Muscle layer of duodenum (tissue), 2 donors: Measurements from ENCODE around the gene CISH.

Source experiments
- H3K27ac ChIP-seq: one replicate; pipeline ENCODE4 v1.7.0; 2013; ENCODE audit warnings: mild to moderate bottlenecking, low read length
- H3K27me3 ChIP-seq: one replicate; pipeline ENCODE4 v1.7.0; 2013; ENCODE audit warnings: low read depth, mild to moderate bottlenecking, control low read depth, low read length
- H3K36me3 ChIP-seq, 2 donors: one replicate each; pipeline ENCODE4 v1.7.0; 2013; ENCODE audit warnings: low read length in 2 of 2, control low read depth in 1 of 2, mild to moderate bottlenecking in 1 of 2; ENCODE audit not compliant: insufficient read depth in 2 of 2, control insufficient read depth in 1 of 2
- H3K4me1 ChIP-seq, 2 donors: one replicate each; pipeline ENCODE4 v1.7.0; 2013; ENCODE audit warnings: low read length in 2 of 2, mild to moderate bottlenecking in 2 of 2, control low read depth in 1 of 2, moderate library complexity in 1 of 2; ENCODE audit not compliant: insufficient read depth in 2 of 2, control insufficient read depth in 1 of 2
- H3K4me3 ChIP-seq, 2 donors: one replicate each; pipeline ENCODE4 v1.7.0; 2013; ENCODE audit warnings: low read length in 2 of 2, low read depth in 1 of 2, mild to moderate bottlenecking in 1 of 2
- H3K9me3 ChIP-seq, 2 donors: one replicate each; pipeline ENCODE4 v1.7.0; 2013; ENCODE audit warnings: low read length in 2 of 2, control low read depth in 1 of 2, mild to moderate bottlenecking in 1 of 2; ENCODE audit not compliant: control insufficient read depth in 1 of 2
- donor health status: healthy.

Gene CISH, protein sequence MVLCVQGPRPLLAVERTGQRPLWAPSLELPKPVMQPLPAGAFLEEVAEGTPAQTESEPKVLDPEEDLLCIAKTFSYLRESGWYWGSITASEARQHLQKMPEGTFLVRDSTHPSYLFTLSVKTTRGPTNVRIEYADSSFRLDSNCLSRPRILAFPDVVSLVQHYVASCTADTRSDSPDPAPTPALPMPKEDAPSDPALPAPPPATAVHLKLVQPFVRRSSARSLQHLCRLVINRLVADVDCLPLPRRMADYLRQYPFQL

DNA sequence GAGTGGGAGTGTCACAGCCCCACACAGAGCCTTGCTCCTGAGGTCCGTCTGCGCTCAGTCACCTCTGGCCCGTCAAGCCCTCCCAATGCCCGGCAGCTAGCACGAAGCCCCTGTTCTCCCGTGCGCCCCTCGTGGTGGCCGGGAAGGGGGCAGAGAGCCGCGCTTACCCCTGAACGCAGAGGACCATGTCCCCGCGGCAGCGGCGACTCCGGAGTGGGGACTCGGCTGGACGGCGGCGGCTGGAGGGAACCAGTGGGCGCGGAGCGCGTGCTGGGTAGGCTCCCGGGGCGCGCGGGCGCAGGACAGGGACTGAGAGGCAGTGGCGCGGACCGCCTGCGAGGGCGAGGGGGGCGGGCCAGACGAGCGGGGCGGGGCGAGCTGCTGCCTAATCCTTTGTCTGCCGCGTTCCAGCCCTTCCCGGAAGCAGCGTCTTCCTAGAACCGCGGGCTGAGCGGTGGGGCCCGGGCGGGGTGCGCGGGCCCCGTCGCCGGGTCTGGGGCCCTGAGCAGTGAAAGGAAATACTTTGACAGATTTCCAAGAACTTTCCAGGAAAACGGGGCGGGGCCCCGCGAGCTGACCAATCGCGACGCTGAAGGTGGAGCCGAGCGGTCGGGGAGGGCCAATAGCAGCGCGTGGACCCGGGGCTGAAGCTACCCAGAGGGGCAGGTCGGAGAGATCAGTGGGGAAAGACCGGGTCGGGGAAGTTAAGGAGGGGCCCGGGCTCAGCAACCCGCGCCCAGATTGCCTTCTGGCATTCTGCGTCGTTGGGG is at the start of gene CISH:
CISH (minus strand) TSS at position 311 of the 770 bp plus-strand sequence; CDS start at position 187, 124 bp downstream.
- no peaks in the 10 kb centered on the region for H3K27me3 ChIP-seq
- peaks cover 18 to 40% of the 10 kb centered on the region in 2 donors for H3K4me1 ChIP-seq
- H3K36me3 ChIP-seq = peaks cover 15 to 17% of the 10 kb centered on the region in 2 donors
- no peaks in the 10 kb centered on the region for H3K9me3 ChIP-seq
- H3K4me3 ChIP-seq = peak within 1 kb of the TSS; percentile 77 to 83
- H3K27ac ChIP-seq = peak within 1 kb of the TSS; percentile 61

DNA sequence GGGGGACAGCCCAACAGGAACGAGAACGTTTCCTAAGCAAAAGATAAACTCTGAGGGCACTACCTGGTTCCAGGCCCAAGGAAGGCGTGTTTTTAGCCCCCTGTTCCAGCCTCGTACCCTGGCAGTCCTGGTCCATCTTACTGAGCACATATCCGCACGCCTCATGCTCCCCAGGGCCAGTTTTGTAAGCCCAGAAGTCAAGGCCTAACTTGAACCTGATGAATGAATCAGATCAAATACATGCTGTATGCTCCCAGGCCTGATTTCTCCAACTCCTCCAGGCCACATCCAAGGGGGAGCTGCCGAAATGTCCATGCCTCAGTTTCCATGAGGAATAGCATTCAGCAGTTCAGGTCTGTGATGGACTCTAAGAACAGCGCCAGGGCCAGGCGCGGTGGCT is 48.8 kb upstream of the CISH start:
- Histone ChIP-seq H3K9me3 (no peaks in the 10 kb centered on the region), H3K27me3 (no peaks in the 10 kb centered on the region), H3K4me1 (no peaks in the 10 kb centered on the region), H3K27ac (no peak overlapping the region), H3K4me3 (no peak overlapping the region), H3K36me3 (no peaks in the 10 kb centered on the region)

DNA sequence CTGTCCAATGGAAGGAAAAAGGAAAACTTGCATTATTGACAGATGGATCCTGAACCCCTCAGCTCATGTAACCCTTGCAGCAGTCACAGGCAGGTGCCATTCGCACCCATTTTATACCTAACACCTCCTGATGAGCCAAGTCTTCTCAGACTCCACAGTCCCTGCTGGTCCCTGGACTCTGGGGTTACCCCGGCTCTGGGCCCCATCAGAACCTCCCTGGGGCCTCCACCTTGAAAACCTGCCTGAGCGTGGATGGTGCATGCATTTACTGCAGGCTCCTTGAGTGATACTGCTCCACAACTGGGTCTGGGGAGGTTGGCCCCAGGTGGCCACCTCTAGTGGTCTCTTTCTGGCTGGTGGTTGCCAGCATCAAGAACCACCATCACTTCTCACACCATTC is 47.3 kb upstream of the CISH start:
- H3K4me3 ChIP-seq = no peak overlapping the region
- H3K27me3 ChIP-seq = no peaks in the 10 kb centered on the region
- H3K27ac ChIP-seq = no peak overlapping the region
- no peaks in the 10 kb centered on the region for H3K9me3 ChIP-seq
- H3K36me3 ChIP-seq = no peaks in the 10 kb centered on the region
- no peaks in the 10 kb centered on the region for H3K4me1 ChIP-seq

DNA sequence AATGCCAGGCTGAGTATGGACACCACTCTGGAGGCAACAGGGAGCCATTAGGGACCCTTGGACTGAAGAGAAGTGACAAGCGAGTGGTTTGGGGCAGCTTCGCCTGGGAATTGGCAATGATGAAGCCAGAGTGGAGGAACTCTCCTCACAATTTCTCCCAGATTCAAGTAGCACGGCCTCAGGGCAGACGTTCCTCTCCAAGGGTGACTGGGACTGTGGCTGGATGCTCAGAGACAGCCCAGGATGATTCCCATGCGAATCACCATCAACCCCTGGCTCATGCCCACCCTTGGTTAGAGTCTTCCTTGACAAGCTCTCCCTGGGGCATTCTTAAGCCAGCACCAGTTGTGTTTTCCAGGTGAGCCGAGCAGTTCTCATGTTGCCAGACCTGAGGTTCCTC is 46.8 kb upstream of the CISH start:
- no peak overlapping the region for H3K4me3 ChIP-seq
- H3K27ac ChIP-seq = no peak overlapping the region
- no peaks in the 10 kb centered on the region for H3K27me3 ChIP-seq
- no peaks in the 10 kb centered on the region for H3K4me1 ChIP-seq
- no peaks in the 10 kb centered on the region for H3K9me3 ChIP-seq
- H3K36me3 ChIP-seq = no peaks in the 10 kb centered on the region

DNA sequence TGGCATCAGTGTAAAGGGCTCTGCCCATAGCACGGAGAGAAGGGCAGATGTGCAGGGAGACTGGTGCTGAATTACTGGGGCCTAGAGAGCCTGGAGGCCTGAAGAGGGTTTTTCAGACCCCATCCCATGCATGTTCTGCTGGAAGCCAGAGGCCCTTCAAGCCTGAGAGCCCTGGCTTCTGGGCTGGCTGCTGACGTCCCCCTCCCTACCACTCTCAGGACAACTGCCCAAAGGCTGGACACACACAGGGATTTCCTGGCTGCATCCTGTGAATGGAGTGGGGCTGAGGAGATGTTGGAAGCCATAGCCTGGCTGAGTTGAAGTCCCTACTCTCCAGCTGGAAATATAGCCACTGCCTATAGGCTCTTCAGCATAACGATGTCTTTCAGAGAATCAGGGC is 46.2 kb upstream of the CISH start:
- no peak overlapping the region for H3K4me3 ChIP-seq
- H3K9me3 ChIP-seq = no peaks in the 10 kb centered on the region
- H3K27me3 ChIP-seq = no peaks in the 10 kb centered on the region
- no peaks in the 10 kb centered on the region for H3K4me1 ChIP-seq
- no peak overlapping the region for H3K27ac ChIP-seq
- no peaks in the 10 kb centered on the region for H3K36me3 ChIP-seq

DNA sequence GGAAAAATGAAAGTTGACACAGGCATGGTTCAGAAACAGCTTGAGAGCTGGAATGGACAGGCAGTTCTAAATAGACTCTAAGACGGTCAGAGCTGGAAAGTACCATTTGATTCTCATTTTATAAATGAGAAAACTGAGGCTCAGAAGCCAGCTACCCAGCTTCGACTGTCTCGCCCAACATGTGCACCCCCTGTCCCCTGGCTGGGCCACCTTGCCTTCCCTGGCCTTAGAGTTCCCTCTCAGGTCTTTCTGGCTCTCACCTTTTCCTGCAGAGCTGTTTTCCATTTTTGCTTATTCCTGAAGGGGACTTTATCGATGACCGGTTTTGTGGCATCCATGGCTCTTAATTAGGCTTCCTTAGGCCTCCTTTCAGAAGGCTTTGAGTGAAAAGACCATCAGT is 45.8 kb upstream of the CISH start:
- Histone ChIP-seq H3K4me1 (no peaks in the 10 kb centered on the region), H3K27ac (no peak overlapping the region), H3K27me3 (no peaks in the 10 kb centered on the region), H3K36me3 (no peaks in the 10 kb centered on the region), H3K9me3 (no peaks in the 10 kb centered on the region), H3K4me3 (no peak overlapping the region)

DNA sequence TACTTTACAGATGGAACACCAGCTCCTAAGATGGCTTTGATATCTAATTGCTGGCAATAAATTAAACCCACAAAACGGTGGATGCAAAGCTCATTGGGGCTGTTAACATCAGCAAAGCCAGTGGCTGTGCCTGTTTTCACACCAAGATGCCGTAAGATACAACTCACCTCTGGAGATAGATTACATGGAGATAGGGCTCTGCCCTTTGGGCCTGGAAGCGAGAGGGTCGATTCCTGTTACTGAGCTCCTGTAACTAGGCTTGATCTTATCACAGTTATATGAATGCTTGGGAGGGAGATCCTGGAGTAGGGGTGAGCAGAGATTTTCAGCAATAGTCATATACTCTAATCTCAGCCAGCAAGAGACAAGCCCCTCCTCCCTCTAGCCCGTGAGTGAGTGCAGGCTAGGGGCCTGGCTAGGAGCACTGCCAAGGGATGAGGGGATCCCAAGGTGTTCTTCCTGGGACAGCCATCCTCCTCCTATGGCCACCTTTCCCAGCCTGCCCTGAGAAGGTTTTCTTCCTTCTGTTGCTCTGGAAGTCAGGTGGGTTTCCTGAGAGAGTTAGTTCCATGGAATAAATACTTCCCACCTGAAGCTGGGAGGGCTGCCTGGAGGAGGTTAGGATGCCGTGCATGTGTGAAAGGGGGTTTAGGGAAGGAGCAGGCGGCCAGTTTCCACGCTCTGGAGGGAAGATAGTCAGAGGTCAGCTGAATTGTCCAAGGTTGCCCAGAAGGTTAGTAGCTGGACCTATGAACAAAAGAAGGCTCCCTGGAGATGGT is 45.0 kb upstream of the CISH start:
- Histone ChIP-seq H3K27me3 (no peaks in the 10 kb centered on the region), H3K4me1 (no peaks in the 10 kb centered on the region), H3K27ac (no peak overlapping the region), H3K9me3 (no peaks in the 10 kb centered on the region), H3K36me3 (no peaks in the 10 kb centered on the region), H3K4me3 (no peak overlapping the region)

DNA sequence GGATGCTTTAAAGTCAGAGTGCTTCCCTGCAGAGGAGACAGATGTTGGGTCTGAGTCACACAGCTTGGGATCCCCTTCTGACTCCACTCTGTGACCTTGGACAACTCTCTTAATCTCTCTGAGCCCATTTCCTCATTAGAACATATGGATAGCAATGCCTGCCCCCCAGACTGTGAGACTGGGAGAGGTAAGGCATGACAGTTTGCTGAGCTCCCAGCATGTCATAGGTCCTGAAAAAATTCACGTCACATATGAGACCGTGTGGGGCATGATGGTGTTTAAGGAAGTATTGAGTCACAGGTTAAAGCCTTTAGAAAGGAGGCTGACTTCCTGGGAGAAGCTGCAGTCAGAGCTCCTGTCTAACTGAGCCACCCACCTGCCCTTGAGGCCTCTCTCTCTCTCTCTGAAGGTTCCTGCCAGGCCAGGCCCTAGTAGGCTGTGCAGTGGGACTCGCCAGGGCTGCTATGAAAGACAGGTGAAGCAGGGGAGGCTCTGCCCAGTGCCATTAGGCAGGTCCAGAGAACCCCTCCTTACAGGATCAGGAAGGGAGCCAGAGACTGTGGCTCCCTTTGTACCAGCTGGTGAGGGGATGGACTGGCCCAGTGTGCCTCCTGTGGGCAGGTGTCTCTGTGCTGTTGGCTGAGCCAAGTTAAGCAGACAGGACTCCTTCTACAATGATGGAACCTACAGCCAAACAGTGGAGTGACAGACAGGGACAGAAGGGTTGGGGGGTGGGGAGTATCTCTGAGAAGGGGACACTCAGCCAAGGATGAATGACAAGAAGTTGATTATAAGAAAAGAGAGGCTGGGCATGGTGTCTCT is 43.6 kb upstream of the CISH start:
- H3K27ac ChIP-seq = no peak overlapping the region

DNA sequence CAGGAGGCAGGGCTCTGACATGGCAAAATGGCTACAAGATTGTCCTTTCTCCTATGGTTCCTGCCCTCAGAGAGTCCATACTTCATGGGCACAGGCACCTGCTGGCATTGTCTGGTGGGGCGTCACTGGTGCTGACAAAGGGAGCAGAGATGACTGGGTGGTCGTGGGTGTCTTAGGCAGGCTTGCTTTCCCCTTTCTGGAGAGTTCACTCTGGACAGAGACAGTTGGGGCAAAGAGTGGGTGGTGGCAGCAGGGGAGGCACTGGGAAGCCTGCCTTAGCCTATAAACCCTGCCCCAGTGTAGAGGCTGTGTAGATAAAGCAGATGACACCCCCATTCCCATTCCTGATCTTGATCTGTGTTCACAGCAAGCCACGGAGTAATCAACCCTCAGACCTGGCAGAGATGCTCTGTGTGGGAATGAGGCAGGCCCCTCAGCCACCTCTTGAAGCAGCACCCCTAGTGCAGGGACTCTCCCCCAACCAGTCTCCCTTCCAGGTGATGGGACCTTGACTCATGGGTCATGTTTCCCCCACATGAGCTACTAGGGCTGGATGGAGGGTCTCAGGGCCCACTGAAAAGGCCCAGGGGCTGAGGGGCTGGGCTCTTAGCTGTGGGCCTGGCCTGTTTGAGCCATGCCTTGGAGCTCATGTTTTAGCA is 42.5 kb upstream of the CISH start:
- no peak overlapping the region for H3K27ac ChIP-seq

More for the DNA sequence above, 43.6 kb upstream of the CISH start:
- H3K4me1 ChIP-seq = no peaks in the 10 kb centered on the region
- H3K27me3 ChIP-seq = no peaks in the 10 kb centered on the region
- no peaks in the 10 kb centered on the region for H3K36me3 ChIP-seq
- no peak overlapping the region for H3K4me3 ChIP-seq
- H3K9me3 ChIP-seq = no peaks in the 10 kb centered on the region

DNA sequence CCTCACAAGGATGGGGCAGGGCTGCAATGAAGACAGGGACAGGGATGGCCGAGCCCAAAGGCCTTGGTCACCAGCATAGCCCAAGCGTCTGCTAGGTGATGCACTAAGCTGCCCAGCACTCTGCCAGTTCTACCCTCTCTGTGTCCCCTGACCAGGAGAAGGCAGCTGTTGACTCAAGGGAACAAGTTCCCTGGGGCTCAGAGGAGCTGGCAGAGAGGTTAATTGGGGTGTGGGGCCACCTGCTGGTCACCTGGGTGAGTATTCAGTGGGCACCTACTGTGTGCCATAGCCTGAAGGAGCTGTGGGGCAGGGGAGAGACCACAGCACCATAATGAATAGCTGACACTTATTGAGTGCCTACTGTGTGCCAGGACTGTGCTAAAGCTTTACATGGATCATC is 41.1 kb upstream of the CISH start:
- H3K4me3 ChIP-seq = no peak overlapping the region
- no peaks in the 10 kb centered on the region for H3K9me3 ChIP-seq
- no peaks in the 10 kb centered on the region for H3K27me3 ChIP-seq
- peaks cover 0 to 10% of the 10 kb centered on the region in 2 donors for H3K36me3 ChIP-seq
- H3K4me1 ChIP-seq = no peaks in the 10 kb centered on the region
- no peak overlapping the region for H3K27ac ChIP-seq

More for the DNA sequence above, 42.5 kb upstream of the CISH start:
- Histone ChIP-seq H3K36me3 (peaks cover 0 to 3% of the 10 kb centered on the region in 2 donors), H3K4me1 (no peaks in the 10 kb centered on the region), H3K4me3 (no peak overlapping the region), H3K27me3 (no peaks in the 10 kb centered on the region), H3K9me3 (no peaks in the 10 kb centered on the region)
